Mononuclear cell (primary cell): ENCODE results near the gene RGS19. TPM values are rescaled to one million over a fixed set of nuclear protein-coding genes. Genes with fewer than 3 reads are reported as not detected.
"Not testable (repeated sequence)": the region's sequence is repeated elsewhere in the genome, so short reads cannot be mapped to it uniquely, and the experiment has no call there.

ENCODE experiments used
- H3K27me3 ChIP-seq: 2 replicates; pipeline ENCODE4 v1.6.0; 2011; ENCODE audit warnings: low read length, control low read depth; ENCODE audit not compliant: insufficient read depth
- H3K4me1 ChIP-seq: 2 replicates; pipeline ENCODE4 v1.5.1; 2011; ENCODE audit warnings: mild to moderate bottlenecking, low read length, control low read depth; ENCODE audit not compliant: insufficient read depth
- H3K4me3 ChIP-seq: 2 replicates; pipeline ENCODE4 v1.5.1; 2011; ENCODE audit warnings: mild to moderate bottlenecking, low read length, moderate library complexity
- H3K9me3 ChIP-seq: 2 replicates; pipeline ENCODE4 v1.5.1; 2011; ENCODE audit warnings: low read depth, mild to moderate bottlenecking, control low read depth, low read length
- total RNA-seq: library from RNA; depleted of rRNA; stranded (reverse); fragments of >200 nt; gene quantifications from one replicate; pipeline ENCODE4 v1.2.3, GENCODE V29; 2012

The RGS19 gene
- total RNA-seq, 1 donor = 33.6 TPM

GRCh38 chr20:64091340-64091739 is 12.0 kb upstream of the RGS19 start:
- Histone ChIP-seq H3K4me1 (no peaks in the 10 kb centered on the region), H3K27me3 (no peaks in the 10 kb centered on the region), H3K4me3 (no peak overlapping the region), H3K9me3 (no peaks in the 10 kb centered on the region)

DNA sequence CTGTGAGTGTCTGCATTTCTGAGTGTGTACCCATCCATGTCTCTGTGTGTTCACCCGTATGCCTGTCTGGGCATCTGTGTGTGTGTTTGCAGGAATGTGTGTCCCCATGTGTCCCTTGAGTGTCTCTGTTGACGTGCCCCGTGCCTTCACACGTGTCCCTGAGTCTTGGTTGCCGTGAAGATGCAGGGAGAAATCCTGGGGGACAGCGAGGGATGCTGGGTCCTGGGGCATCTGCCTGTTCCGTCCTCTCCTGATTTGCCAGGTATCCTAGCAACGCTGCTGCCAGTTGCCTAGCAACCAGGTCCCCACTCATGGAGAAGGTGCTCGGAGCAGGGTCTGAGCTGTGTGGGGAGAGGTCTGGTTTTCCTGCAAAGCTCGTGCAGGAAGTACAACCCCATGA is 10.8 kb upstream of the RGS19 start:
- Histone ChIP-seq H3K27me3 (peaks cover 7% of the 10 kb centered on the region), H3K9me3 (no peaks in the 10 kb centered on the region), H3K4me1 (no peaks in the 10 kb centered on the region), H3K4me3 (no peak overlapping the region)

GRCh38 chr20:64088586-64088985 is 9.3 kb upstream of the RGS19 start:
- not testable (repeated sequence) for H3K4me3 ChIP-seq, H3K9me3 ChIP-seq
- Histone ChIP-seq H3K4me1 (peaks cover 13% of the 10 kb centered on the region), H3K27me3 (peaks cover 18% of the 10 kb centered on the region)

- peaks cover 18% of the 10 kb centered on the region for H3K27me3 ChIP-seq
- peaks cover 24% of the 10 kb centered on the region for H3K4me1 ChIP-seq
- H3K4me3 ChIP-seq, H3K9me3 ChIP-seq: not testable (repeated sequence)
These were observed 8.0 kb upstream of the RGS19 start for GRCh38 chr20:64087226-64087825.

- Histone ChIP-seq H3K9me3 (no peaks in the 10 kb centered on the region), H3K27me3 (peaks cover 18% of the 10 kb centered on the region), H3K4me3 (no peak overlapping the region), H3K4me1 (peaks cover 30% of the 10 kb centered on the region)
These were observed 7.5 kb upstream of the RGS19 start for GRCh38 chr20:64086801-64087200.

GRCh38 chr20:64084685-64085152 is 5.4 kb upstream of the RGS19 start:
- no peak overlapping the region for H3K4me3 ChIP-seq
- H3K9me3 ChIP-seq = no peaks in the 10 kb centered on the region

DNA sequence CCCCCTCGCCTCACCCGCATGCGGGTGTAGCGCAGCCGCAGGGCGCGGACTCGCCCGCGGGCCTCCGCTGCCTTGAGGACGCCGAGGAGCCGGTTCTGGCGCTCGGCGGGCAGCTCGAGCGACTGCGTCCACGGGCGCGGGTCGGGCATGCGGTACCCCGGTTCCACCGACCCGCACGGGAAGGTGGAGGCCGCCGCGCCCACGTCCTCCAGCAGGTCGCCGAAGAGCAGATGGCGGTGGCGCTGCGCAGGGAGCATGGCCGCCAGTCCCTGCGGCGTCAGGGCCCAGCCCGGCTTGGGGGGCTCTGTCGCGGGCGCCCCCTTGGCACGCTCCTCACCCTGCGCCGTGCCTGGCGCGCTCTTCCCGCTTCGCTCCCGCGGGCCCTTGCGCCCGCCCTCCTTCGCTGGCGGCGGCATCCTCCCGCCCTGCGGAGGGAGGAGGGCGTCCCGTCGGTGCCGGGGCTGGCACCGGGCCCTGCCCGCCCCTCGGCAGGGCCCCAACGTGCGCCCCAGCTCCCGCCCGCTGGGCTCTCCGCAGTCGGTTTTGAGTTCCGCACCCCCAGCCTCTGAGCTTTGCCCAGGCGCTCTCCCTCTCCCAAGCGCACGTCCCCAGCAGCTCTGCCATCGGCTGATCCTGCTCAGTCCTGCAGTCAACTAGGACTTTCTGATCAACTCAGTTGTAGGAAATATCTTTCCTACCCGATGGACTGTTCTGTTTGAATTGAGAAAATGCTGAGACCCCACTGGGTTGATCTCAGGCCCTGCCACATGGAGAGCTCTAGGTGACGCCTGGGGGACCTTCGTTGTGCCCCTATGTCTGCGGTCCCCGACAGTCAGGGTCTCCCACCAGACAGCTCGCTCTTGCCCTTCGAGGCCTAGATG is 4.7 kb upstream of the RGS19 start, which contains the start of gene LKAAEAR1:
Gene LKAAEAR1 (minus strand): TSS at position 595 of the 881 bp plus-strand sequence. CDS start 179 bp downstream, at position 416.
- Histone ChIP-seq H3K9me3 (no peaks in the 10 kb centered on the region), H3K27me3 (peaks cover 18% of the 10 kb centered on the region), H3K4me1 (peaks cover 43% of the 10 kb centered on the region), H3K4me3 (peak within 1 kb of the TSS; percentile 34)

More at GRCh38 chr20:64084685-64085152, 5.4 kb upstream of the RGS19 start:
- peaks cover 43% of the 10 kb centered on the region for H3K4me1 ChIP-seq
- peaks cover 18% of the 10 kb centered on the region for H3K27me3 ChIP-seq

GRCh38 chr20:64083378-64083803 is 4.1 kb upstream of the RGS19 start:
- H3K4me3 ChIP-seq = peak overlapping the region; percentile 34
- H3K9me3 ChIP-seq = no peaks in the 10 kb centered on the region
- peaks cover 18% of the 10 kb centered on the region for H3K27me3 ChIP-seq
- peaks cover 43% of the 10 kb centered on the region for H3K4me1 ChIP-seq

- peak overlapping the region; percentile 34 for H3K4me3 ChIP-seq
- H3K4me1 ChIP-seq = peaks cover 43% of the 10 kb centered on the region
- no peaks in the 10 kb centered on the region for H3K9me3 ChIP-seq
- H3K27me3 ChIP-seq = peaks cover 18% of the 10 kb centered on the region
These were observed 3.6 kb upstream of the RGS19 start for GRCh38 chr20:64082820-64083377.

GRCh38 chr20:64082126-64082731 is 2.9 kb upstream of the RGS19 start:
- no peak overlapping the region for H3K4me3 ChIP-seq
- H3K4me1 ChIP-seq = peaks cover 48% of the 10 kb centered on the region
- peaks cover 18% of the 10 kb centered on the region for H3K27me3 ChIP-seq
- no peaks in the 10 kb centered on the region for H3K9me3 ChIP-seq

DNA sequence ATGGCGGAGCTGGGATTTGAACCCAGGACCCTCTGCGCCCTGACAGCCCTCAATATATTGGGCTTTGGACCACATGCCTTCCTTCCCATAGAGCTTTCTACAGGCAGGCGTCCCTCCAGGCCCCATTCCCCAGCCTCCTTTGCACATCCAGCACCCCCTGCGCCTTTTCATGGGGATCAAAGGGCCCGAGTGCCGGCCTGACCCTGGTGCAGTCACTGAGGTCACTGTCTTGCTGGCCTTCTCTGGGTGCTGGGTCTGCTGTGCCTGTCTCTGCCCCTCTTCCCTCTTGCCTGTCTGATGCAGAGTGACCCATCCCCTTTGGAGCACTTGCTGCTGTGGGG is 2.3 kb upstream of the RGS19 start:
- peaks cover 54% of the 10 kb centered on the region for H3K4me1 ChIP-seq
- peaks cover 18% of the 10 kb centered on the region for H3K27me3 ChIP-seq
- H3K4me3 ChIP-seq = no peak overlapping the region
- no peaks in the 10 kb centered on the region for H3K9me3 ChIP-seq

- Histone ChIP-seq H3K4me3 (peak overlapping the region; percentile 67), H3K9me3 (no peaks in the 10 kb centered on the region), H3K27me3 (peaks cover 18% of the 10 kb centered on the region), H3K4me1 (peaks cover 60% of the 10 kb centered on the region)
These were observed 1.7 kb upstream of the RGS19 start for GRCh38 chr20:64080813-64081623.

GRCh38 chr20:64080013-64080812 is 895 bp upstream of the RGS19 start, which contains the start of gene OPRL1:
TSS of gene OPRL1 (plus strand) at chr20:64080082. CDS start at chr20:64092721, 12,639 bp downstream.
- peaks cover 11% of the 10 kb centered on the region for H3K27me3 ChIP-seq
- H3K4me1 ChIP-seq = peaks cover 68% of the 10 kb centered on the region
- no peaks in the 10 kb centered on the region for H3K9me3 ChIP-seq
- H3K4me3 ChIP-seq = peak within 1 kb of the TSS; percentile 95

DNA sequence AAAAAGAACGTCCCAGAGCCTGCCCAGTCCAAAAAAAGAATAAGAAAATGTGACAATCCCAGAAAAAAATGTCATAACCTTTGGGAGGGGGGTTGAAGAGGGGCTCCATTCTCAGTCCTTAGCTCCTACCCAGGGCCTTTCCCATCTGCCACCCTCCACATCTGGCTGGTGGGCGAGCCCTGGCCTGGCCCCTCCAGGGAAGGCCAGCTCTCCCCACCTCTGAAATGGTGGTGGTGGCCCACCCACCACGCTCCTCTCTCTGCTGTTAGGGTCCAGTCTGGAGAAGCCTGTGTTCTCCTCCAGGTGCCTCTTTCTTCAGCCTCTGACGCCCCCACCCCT is 415 bp downstream of the RGS19 start:
- peaks cover 63% of the 10 kb centered on the region for H3K4me1 ChIP-seq
- H3K4me3 ChIP-seq = peak overlapping the region; percentile 95
- no peaks in the 10 kb centered on the region for H3K27me3 ChIP-seq
- H3K9me3 ChIP-seq = no peaks in the 10 kb centered on the region
